WI38 (cell line): ENCODE results near the gene RIMS4.

Source experiments
- H3K4me3 ChIP-seq: 2 replicates; pipeline ENCODE4 v1.5.1; 2011; ENCODE audit warnings: low read depth, mild to moderate bottlenecking, control low read depth, low read length
- CTCF ChIP-seq: IDR thresholded peaks from 2 replicates; pipeline ENCODE4 v1.5.1; 2012; ENCODE audit warnings: low read depth, mild to moderate bottlenecking, control low read depth, low read length

Gene RIMS4

GRCh38 chr20:44787299-44787698 lies 23.0 kb downstream of the RIMS4 start:
- no peak for TF ChIP-seq CTCF
- H3K4me3 ChIP-seq = no peak overlapping the region

GRCh38 chr20:44785768-44786167 lies 24.6 kb downstream of the RIMS4 start:
- H3K4me3 ChIP-seq = no peak overlapping the region
- TF ChIP-seq CTCF = no peak

GRCh38 chr20:44784688-44785087 lies 25.7 kb downstream of the RIMS4 start:
- no peak overlapping the region for H3K4me3 ChIP-seq
- no peak for TF ChIP-seq CTCF

- H3K4me3 ChIP-seq = no peak overlapping the region
- no peak for TF ChIP-seq CTCF
These were observed 28.6 kb downstream of the RIMS4 start for GRCh38 chr20:44781791-44782190.

GRCh38 chr20:44781118-44781517 lies 29.2 kb downstream of the RIMS4 start:
- no peak overlapping the region for H3K4me3 ChIP-seq

GRCh38 chr20:44780226-44780625 lies 30.1 kb downstream of the RIMS4 start:
- H3K4me3 ChIP-seq = no peak overlapping the region
- TF ChIP-seq CTCF = no peak

More at GRCh38 chr20:44781118-44781517, 29.2 kb downstream of the RIMS4 start:
- TF ChIP-seq CTCF = no peak

- TF ChIP-seq CTCF = no peak
- H3K4me3 ChIP-seq = no peak overlapping the region
These were observed 33.4 kb downstream of the RIMS4 start for GRCh38 chr20:44776980-44777379.
